Stimulated activated CD4-positive, alpha-beta T cell treated with anti-CD3 and anti-CD28 coated beads, Interleukin-1b, Interleukin-23, amount 100 ng/mL, for 24 hours (primary cell): ENCODE data around the gene SPRR5.

Source experiments
- DNase-seq, 4 experiments: peaks; one replicate each; pipeline ENCODE4 v3.0.0-alpha.2; 2020; ENCODE audit warnings: low read depth in 4 of 4, low spot score in 1 of 4

SPRR5 gene

GRCh38 chr1:152946651-152947256, at the start of gene SPRR5:
TSS of gene SPRR5 (plus strand) at chr1:152947206. CDS start at chr1:152948555, 1,349 bp downstream.
- no peak for DNase-seq

DNA sequence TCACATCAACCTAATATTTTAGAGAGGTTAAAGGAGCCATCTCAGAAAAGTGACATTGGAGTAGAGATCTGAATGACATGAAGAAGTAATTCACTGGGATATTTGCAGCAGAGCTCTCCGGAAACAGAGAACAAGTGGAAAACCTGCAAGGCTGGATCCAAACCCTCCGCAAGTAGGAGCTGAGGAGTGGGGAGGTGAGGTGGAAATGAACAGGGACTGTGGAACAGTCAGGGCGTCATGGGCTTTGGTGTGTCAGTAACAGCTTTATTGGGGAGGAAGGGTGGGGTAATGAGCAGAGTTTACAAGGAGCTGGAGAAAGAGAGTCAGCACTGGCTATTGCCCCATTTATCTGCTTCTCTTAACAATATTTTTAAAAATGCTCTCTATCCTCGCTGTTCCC, 48.0 kb upstream of the SPRR5 start:
- no peak for DNase-seq

- DNase-seq = no peak
Observed at GRCh38 chr1:152899883-152900282, 47.1 kb upstream of the SPRR5 start.

DNA sequence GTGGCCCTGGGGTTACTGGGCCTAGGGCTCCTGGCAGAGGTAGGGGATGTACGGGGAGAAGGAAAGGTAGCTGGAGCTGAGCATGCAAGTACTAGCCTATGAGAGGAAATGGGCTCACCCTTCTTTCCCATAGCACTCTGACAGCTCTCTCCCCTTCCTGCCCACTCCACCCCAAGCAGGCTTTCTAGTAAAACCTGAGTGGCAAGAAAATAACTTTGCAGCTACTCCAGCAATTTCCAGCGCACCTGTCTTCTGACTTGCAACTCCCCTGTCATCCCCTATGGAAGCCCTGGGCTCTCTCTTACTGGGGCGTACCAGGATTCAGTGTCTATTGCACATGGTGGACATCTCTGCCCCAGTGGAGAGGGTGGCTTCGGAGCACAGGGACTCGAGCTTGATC, 45.4 kb upstream of the SPRR5 start:
- no peak for DNase-seq

- no peak for DNase-seq
Observed at GRCh38 chr1:152902636-152903035, 44.4 kb upstream of the SPRR5 start.

DNA sequence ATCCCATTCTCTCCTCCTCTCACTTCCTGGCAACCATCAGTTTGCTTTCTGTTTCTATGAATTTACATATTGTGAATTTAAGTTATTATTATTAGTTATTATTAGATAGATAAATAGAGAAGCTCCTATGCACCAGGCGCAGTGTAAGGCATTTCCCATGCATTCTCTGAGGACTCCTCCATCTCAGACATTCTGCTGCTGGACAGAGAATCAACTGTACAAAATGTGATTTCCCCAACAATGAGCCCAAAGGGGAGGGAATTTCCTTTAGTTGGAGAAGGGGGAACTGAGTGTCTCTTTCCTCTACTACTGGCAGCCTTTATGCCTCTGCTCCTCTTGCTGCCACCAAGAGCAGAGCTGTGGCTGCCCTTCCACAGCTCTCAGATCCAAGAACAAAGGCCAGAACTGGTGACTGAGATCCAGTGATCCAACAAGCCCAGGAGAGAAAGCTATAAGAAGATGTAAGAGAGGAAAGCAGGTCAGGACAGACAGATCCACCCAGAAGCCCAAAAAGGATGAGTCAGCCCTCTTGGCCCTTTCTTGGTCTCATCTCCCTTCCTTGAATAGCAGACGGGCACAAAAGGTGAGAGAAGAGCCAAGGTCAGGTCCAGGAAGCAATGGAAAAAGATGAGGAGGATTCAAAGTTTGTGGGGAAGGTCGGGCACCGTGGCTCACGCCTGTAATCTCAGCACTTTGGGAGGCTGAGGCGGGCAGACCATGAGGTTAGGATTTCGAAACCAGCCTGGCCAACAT, 42.1 kb upstream of the SPRR5 start:
- no peak for DNase-seq

DNA sequence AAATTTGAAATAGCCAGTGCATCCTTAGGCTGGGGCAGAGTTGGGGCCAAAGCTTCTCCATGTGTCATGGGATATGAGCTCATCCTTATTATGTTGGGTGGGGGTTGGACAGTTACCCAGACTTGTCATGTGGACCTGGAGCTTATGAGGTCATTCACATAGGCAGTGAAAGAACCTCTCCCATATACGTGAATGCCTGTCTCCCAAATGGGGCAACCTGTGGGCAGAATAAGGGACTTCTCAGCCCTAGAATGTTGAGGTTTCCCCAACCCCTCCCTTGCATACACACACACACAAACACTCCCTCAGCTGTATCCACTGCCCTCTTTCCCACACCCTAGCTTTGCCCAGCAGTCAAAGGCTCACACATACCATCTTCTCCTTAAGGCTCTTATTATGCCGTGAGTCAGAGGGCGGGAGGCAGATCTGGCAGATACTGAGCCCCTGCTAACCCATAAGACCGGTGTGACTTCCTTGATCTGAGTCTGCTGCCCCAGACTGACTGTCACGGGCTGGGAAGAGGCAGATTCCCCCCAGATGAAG, 40.9 kb upstream of the SPRR5 start:
- no peak for DNase-seq

DNA sequence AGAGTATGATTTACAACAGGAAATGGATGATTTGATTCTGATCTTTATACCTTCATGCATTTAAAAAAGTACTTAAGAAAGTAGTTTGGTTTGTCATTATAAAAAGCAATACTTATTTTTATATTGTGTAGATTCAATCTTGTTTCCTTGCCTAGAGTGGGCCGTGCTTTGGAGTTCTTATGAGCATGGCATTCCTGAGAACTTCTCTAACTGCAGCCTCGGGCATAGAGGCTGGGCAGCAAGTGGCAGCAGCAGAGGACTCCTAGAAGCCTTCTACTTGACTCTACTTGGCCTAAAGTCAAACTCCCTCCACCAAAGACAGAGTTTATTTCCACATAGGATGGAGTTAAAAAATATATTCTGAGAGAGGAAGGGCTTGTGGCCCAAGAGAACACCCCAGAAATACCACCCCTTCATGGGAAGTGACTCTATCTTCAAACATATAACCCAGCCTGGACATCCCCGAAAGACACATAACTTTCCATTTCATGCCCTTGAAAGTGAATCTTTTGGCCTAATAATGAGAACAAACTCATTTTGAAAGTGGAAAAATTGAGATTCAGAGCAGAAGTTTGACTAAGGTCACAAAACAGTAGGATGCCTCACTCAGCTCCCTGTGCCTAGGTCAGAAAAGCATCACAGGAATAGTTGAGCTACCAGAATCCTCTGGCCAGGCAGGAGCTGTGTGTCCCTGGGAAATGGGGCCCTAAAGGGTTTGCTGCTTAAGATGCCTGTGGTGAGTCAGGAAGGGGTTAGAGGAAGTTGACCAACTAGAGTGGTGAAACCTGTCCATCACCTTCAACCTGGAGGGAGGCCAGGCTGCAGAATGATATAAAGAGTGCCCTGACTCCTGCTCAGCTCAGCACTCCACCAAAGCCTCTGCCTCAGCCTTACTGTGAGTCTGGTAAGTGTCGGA, 39.1 kb upstream of the SPRR5 start, which contains the start of gene IVL:
Gene IVL, plus strand, starts transcription at position 861 of the 916 bp plus-strand sequence. CDS start 1,252 bp downstream, outside the sequence.
- DNase-seq = no peak

DNA sequence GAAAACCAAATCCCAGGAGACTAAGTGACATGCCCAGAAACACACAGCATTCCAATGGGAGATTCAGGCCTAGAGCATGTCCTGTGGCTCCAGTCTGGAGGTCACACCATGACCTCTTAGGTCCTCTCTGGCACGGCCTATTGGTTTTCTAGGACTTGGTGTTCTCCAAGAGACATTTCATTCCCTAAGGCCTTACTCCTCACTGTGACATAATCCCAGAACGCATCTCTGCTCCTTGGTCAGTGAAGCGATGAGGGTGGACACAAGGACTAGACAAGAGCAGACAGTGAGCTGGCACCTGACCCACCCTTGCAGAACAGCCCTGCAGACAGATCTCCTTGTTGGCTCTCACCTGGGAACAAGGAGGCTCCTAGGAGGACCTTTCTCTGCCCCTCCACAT, 37.8 kb upstream of the SPRR5 start:
- no peak for DNase-seq

GRCh38 chr1:152912471-152912870, 34.5 kb upstream of the SPRR5 start:
- DNase-seq = no peak

DNA sequence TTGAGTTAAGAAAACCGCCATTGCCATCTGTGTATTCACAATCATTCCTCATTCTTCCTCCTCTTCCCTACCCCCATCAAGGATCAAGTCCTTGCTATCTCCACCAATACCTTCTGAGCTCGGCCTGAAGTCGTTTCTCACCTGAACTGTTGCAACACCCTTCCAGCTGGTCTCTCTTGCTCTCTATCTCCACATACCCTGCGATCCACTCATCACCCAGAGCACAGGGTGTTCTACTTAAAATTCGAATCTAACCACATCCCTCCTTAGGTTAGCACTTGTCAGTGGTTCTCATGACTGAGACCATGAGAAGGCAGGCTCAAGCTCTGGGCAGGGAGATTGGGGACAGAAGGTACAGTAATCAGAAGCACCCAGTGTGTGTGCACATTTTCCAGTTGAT, 34.1 kb upstream of the SPRR5 start:
- no peak for DNase-seq

DNA sequence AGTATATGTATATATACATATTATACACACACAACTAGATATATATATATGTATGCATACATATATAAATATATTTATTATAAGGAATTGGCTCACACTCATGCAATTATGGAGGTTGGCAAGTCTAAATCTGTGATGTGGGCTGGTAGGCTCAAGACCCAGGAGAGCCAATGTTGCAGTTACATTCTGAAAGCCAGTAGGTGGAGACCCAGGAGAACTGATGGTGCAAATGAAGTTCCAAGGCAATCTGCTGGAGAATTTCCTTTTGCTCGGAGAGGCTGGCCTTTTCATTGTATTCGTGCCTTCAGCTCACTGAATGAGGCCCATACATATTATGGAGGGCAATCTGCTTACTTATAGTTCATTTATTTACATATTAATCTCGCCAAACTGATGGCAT, 29.2 kb upstream of the SPRR5 start:
- DNase-seq = no peak

DNA sequence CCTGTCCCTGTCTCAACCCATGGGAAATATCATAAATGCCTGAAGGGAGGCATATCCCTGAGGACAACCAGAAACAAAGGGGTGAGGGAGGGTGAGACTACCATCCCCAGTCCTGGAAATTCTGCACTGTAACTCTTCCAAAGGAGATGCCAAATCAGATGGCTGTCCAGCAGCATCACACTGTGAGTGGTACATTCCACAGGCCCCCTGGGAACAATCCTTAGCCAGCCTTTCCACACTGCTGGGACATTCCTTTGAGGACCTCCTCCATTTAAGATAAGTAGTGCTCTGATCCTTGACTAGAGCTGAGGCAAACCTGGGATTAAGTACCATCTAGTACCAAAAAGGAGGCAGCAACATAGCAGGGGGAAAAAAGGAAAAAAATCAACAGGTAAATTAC, 27.9 kb upstream of the SPRR5 start:
- DNase-seq = no peak

DNA sequence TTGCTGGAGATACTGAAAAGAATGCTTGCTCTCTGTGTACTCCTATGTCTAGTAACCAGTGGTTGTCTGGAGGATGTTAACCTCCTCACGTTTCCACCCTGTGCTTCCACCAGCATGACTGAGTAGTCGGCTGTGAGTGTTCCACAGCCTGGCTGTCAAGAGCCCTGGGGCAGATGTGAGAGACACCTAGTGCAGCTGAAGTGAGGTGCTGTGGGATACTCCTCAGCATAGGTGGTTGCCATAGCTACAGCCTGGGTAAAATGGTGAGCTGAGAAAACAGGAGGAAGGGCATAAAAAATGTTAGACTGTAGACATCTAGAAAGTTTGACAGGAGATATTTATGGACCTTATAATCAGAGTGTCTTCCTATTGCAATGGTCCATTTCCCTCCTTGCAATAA, 22.8 kb upstream of the SPRR5 start:
- DNase-seq = no peak

DNA sequence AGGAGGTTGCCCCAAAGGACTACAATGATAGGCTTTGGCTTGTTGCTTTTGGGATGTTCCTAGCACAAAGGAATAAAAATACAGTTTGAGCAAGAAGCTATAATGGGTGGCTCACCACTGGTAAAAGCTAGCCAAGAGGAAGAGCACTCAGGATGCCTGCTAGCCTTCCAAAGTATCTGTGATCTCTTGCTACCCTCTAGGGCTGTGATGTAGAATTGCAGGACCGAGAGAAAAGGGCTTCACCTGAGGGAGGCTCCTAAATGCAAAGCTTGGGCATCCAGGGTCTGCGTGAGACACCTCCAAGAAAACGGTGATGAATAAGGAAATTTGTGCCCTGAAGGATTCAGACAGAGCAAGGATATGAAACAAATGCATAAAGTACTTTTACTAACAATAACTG, 20.9 kb upstream of the SPRR5 start:
- DNase-seq = no peak

DNA sequence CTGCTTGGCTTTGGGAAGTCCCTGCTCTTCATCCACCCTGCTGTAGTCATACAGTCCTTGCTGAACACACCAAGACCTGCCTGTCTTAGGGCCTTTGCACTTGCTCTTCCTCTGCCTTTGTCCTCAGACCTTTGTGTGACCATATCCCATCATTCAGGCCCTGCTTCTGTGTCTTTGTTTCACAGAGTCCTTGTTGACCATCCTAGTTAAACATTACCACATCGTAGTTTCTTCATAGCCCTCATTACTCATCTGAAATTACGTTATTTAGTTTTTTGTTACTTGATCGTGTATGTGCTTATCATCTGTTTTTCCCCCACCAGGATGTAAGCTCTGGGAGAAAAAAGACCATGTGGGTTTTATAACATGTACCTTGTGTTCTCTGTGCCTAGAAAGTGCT, 18.3 kb upstream of the SPRR5 start:
- DNase-seq = no peak

GRCh38 chr1:152932170-152932811, 14.7 kb upstream of the SPRR5 start:
- DNase-seq = no peak

- no peak for DNase-seq
Observed at GRCh38 chr1:152933196-152933595, 13.8 kb upstream of the SPRR5 start.

- DNase-seq = no peak
Observed at GRCh38 chr1:152940614-152941013, 6.4 kb upstream of the SPRR5 start.

DNA sequence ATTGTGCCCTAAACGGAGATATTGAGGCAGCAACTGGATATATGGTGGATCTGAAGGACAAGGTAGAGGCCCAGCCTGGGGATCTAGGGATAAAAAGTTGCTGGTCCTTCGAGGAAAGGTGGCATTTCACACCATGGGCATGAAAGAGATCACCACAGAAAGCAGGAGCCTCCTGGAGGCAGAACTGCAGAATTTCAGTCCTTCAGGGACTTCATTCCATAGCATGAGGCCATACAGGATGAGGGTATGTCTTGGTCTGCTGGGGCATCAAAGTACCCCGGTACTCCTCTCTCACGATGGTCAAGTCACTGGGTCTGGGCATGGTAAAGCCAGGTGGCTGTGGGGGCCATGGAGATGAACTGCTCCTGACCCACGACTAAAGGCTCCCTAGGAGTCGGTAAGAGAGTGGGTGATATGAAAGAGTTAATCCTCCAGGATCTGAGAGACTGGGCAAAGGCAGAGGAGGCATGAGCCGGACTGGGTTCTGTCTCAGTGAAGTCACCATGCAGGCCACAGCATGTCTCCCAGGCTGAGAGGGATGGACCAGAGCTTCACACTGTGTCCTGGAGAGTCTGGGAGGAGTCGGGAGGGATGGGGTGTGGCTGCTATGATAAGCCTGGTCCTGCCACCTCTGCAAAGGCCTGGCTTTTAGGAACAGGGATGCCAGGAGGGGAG, 5.8 kb upstream of the SPRR5 start:
- DNase-seq = no peak
